ENCODE measurements around the gene TRAPPC5. TPM values are rescaled to one million over a fixed set of nuclear protein-coding genes. Genes with fewer than 3 reads are reported as not detected.

The TRAPPC5 gene
- total and polyA plus RNA-seq, 8 donors, result 4.5 to 203 (median 18.8) TPM

- H3K9me3 ChIP-seq, result no peaks in the 10 kb centered on the region
- H3K27me3 ChIP-seq, result peaks cover 0 to 46% (median 12%) of the 10 kb centered on the region in 3 donors
- intact Hi-C loops (cut with DNase I; ENCODE audit: low total_unique reads), result no loop called here
- 44 to 82% (median 68%) methylated on average over 1 of the region's 1 CpG for WGBS, 5 donors
- no peak overlapping the region for H3K4me3 ChIP-seq
- H3K27ac ChIP-seq, result no peak overlapping the region
- H3K36me3 ChIP-seq, result no peaks in the 10 kb centered on the region
- no peaks in the 10 kb centered on the region for H3K4me1 ChIP-seq
- no peak for DNase-seq
- TF ChIP-seq EP300 (IDR thresholded peaks at IDR 0.05), result no peak
- no peak for TF ChIP-seq POLR2AphosphoS5 (IDR thresholded peaks at IDR 0.05)
Observed at GRCh38 chr19:7736148-7736547, 55.5 kb downstream of the TRAPPC5 start.

GRCh38 chr19:7737215-7737614, 56.6 kb downstream of the TRAPPC5 start:
- 79 to 84% (median 83%) methylated on average over 11 of the region's 11 CpGs for WGBS, 5 donors
- Histone ChIP-seq H3K27me3 (peaks cover 0 to 35% (median 2%) of the 10 kb centered on the region in 3 donors), H3K36me3 (no peaks in the 10 kb centered on the region), H3K4me1 (no peaks in the 10 kb centered on the region), H3K4me3 (no peak overlapping the region), H3K27ac (no peak overlapping the region), H3K9me3 (no peaks in the 10 kb centered on the region)
- intact Hi-C loops (cut with DNase I; ENCODE audit: low total_unique reads), result no loop called here
- TF ChIP-seq POLR2A (IDR thresholded peaks at IDR 0.05) (no peak), POLR2AphosphoS5 (IDR thresholded peaks at IDR 0.05) (no peak), EP300 (IDR thresholded peaks at IDR 0.05) (no peak), CTCF (IDR thresholded peaks at IDR 0.05) (no peak)
- no peak for DNase-seq

Other genes with a start within 250 kb of the TRAPPC5 start
- gene PEX11G, start 191.8 kb upstream of the TRAPPC5 start, total RNA-seq, result 1 to 10 TPM in 2 of 5 donors, not detected in 3; 3.9 to 5.2 TPM
- gene PEX11G, start 191.8 kb upstream of the TRAPPC5 start, polyA plus RNA-seq, result 1 to 10 TPM; 5.5 to 8.8 (median 5.8) TPM
- 100 to 1,000 TPM in 1 of 5 donors, 10 to 100 TPM in 3, 1 to 10 TPM in 1; 6.2 to 304 (median 84.0) TPM for gene ZNF358, start 164.7 kb upstream of the TRAPPC5 start, total RNA-seq
- 10 to 100 TPM; 68.0 to 75.8 (median 72.4) TPM for gene ZNF358, start 164.7 kb upstream of the TRAPPC5 start, polyA plus RNA-seq
- 10 to 100 TPM in 3 of 5 donors, 1 to 10 TPM in 2; 5.1 to 56.6 (median 18.3) TPM for gene MCOLN1, start 158.2 kb upstream of the TRAPPC5 start, total RNA-seq
- 10 to 100 TPM; 13.3 to 25.5 (median 19.2) TPM for gene MCOLN1, start 158.2 kb upstream of the TRAPPC5 start, polyA plus RNA-seq
- gene PNPLA6, start 145.1 kb upstream of the TRAPPC5 start, total RNA-seq, result 100 to 1,000 TPM in 2 of 5 donors, 10 to 100 TPM in 3; 15.2 to 357 (median 70.1) TPM
- 10 to 100 TPM; 31.3 to 38.4 (median 38.0) TPM for gene PNPLA6, start 145.1 kb upstream of the TRAPPC5 start, polyA plus RNA-seq
- 100 to 1,000 TPM in 1 of 5 donors, 10 to 100 TPM in 3, 1 to 10 TPM in 1; 5.5 to 232 (median 43.8) TPM for gene CAMSAP3, start 85.0 kb upstream of the TRAPPC5 start, total RNA-seq
- gene CAMSAP3, start 85.0 kb upstream of the TRAPPC5 start, polyA plus RNA-seq, result 10 to 100 TPM; 17.0 to 21.5 (median 21.1) TPM
- 100 to 1,000 TPM in 1 of 5 donors, 10 to 100 TPM in 4; 24.6 to 106 (median 40.7) TPM for gene XAB2, start 51.3 kb upstream of the TRAPPC5 start, total RNA-seq
- 10 to 100 TPM; 43.2 to 57.5 (median 53.6) TPM for gene XAB2, start 51.3 kb upstream of the TRAPPC5 start, polyA plus RNA-seq
- 10 to 100 TPM in 3 of 5 donors, 1 to 10 TPM in 1, under 1 TPM in 1; 0.89 to 33.2 (median 10.1) TPM for gene PET100, start 51.0 kb upstream of the TRAPPC5 start, total RNA-seq
- 100 to 1,000 TPM; 115 to 197 (median 188) TPM for gene PET100, start 51.0 kb upstream of the TRAPPC5 start, polyA plus RNA-seq
- gene PCP2, start 47.1 kb upstream of the TRAPPC5 start, total RNA-seq, result 1 to 10 TPM in 1 of 5 donors, not detected in 4; 2.7 TPM
- gene PCP2, start 47.1 kb upstream of the TRAPPC5 start, polyA plus RNA-seq, result 1 to 10 TPM; 3.7 to 9.3 (median 4.3) TPM
- 100 to 1,000 TPM in 4 of 5 donors, 10 to 100 TPM in 1; 46.6 to 734 (median 167) TPM for gene STXBP2, start 43.7 kb upstream of the TRAPPC5 start, total RNA-seq
- 100 to 1,000 TPM in 2 of 3 donors, 10 to 100 TPM in 1; 90.1 to 145 (median 130) TPM for gene STXBP2, start 43.7 kb upstream of the TRAPPC5 start, polyA plus RNA-seq
- gene RETN, start 11.8 kb upstream of the TRAPPC5 start, total RNA-seq, result 1 to 10 TPM in 1 of 5 donors, not detected in 4; 9.6 TPM
- 10 to 100 TPM in 1 of 3 donors, 1 to 10 TPM in 1, not detected in 1; 6.2 to 41.4 TPM for gene RETN, start 11.8 kb upstream of the TRAPPC5 start, polyA plus RNA-seq
- 1 to 10 TPM in 1 of 5 donors, under 1 TPM in 2, not detected in 2; 0.37 to 7.0 (median 0.43) TPM for gene MCEMP1, start 3.7 kb upstream of the TRAPPC5 start, total RNA-seq
- 1 to 10 TPM in 2 of 3 donors, under 1 TPM in 1; 0.65 to 9.1 (median 1.2) TPM for gene MCEMP1, start 3.7 kb upstream of the TRAPPC5 start, polyA plus RNA-seq
- gene FCER2, start 21.3 kb downstream of the TRAPPC5 start, total RNA-seq, result 1 to 10 TPM in 1 of 5 donors, not detected in 4; 1.5 TPM
- gene FCER2, start 21.3 kb downstream of the TRAPPC5 start, polyA plus RNA-seq, result under 1 TPM in 1 of 3 donors, not detected in 2; 0.48 TPM
- gene CLEC4G, start 51.3 kb downstream of the TRAPPC5 start, total RNA-seq, result 1 to 10 TPM in 1 of 5 donors, under 1 TPM in 1, not detected in 3; 0.37 to 1.0 TPM
- 1 to 10 TPM in 1 of 3 donors, under 1 TPM in 1, not detected in 1; 0.25 to 1.2 TPM for gene CLEC4G, start 51.3 kb downstream of the TRAPPC5 start, polyA plus RNA-seq
- 10 to 100 TPM in 2 of 5 donors, 1 to 10 TPM in 3; 1.8 to 51.9 (median 7.1) TPM for gene CD209, start 66.7 kb downstream of the TRAPPC5 start, total RNA-seq
- gene CD209, start 66.7 kb downstream of the TRAPPC5 start, polyA plus RNA-seq, result 1 to 10 TPM in 2 of 3 donors, under 1 TPM in 1; 0.38 to 3.4 (median 2.0) TPM
- 1 to 10 TPM in 1 of 5 donors, not detected in 4; 1.8 TPM for gene CLEC4M, start 82.4 kb downstream of the TRAPPC5 start, total RNA-seq
- not detected for gene CLEC4M, start 82.4 kb downstream of the TRAPPC5 start, polyA plus RNA-seq
- 10 to 100 TPM in 2 of 5 donors, 1 to 10 TPM in 3; 4.9 to 31.6 (median 9.3) TPM for gene EVI5L, start 149.4 kb downstream of the TRAPPC5 start, total RNA-seq
- gene EVI5L, start 149.4 kb downstream of the TRAPPC5 start, polyA plus RNA-seq, result 1 to 10 TPM; 5.1 to 8.2 (median 7.8) TPM
- under 1 TPM in 1 of 5 donors, not detected in 4; 0.18 TPM for gene PRR36, start 193.6 kb downstream of the TRAPPC5 start, total RNA-seq
- gene PRR36, start 193.6 kb downstream of the TRAPPC5 start, polyA plus RNA-seq, result under 1 TPM; 0.45 to 0.61 (median 0.50) TPM
- 10 to 100 TPM in 1 of 5 donors, 1 to 10 TPM in 2, under 1 TPM in 1, not detected in 1; 0.58 to 12.5 (median 2.5) TPM for gene LRRC8E, start 207.7 kb downstream of the TRAPPC5 start, total RNA-seq
- 1 to 10 TPM in 2 of 3 donors, under 1 TPM in 1; 0.93 to 2.1 (median 1.7) TPM for gene LRRC8E, start 207.7 kb downstream of the TRAPPC5 start, polyA plus RNA-seq
- gene MAP2K7, start 223.0 kb downstream of the TRAPPC5 start, total RNA-seq, result 10 to 100 TPM in 4 of 5 donors, 1 to 10 TPM in 1; 4.1 to 52.2 (median 11.0) TPM
- gene MAP2K7, start 223.0 kb downstream of the TRAPPC5 start, polyA plus RNA-seq, result 10 to 100 TPM; 13.5 to 27.5 (median 15.9) TPM
- gene TGFBR3L, start 234.0 kb downstream of the TRAPPC5 start, total RNA-seq, result not detected
- 1 to 10 TPM in 1 of 3 donors, not detected in 2; 1.5 TPM for gene TGFBR3L, start 234.0 kb downstream of the TRAPPC5 start, polyA plus RNA-seq
- 10 to 100 TPM in 3 of 5 donors, 1 to 10 TPM in 2; 2.3 to 18.3 (median 12.2) TPM for gene SNAPC2, start 239.5 kb downstream of the TRAPPC5 start, total RNA-seq
- gene SNAPC2, start 239.5 kb downstream of the TRAPPC5 start, polyA plus RNA-seq, result 10 to 100 TPM; 15.0 to 22.8 (median 17.7) TPM
- 10 to 100 TPM in 1 of 5 donors, 1 to 10 TPM in 3, not detected in 1; 1.3 to 58.5 (median 3.8) TPM for gene CTXN1, start 245.3 kb downstream of the TRAPPC5 start, total RNA-seq
- gene CTXN1, start 245.3 kb downstream of the TRAPPC5 start, polyA plus RNA-seq, result 1 to 10 TPM in 2 of 3 donors, under 1 TPM in 1; 0.92 to 7.7 (median 1.2) TPM

Data from stomach (tissue), 9 donors.